Liver (tissue), 2 donors: ENCODE measurements around the gene CDC20.

ENCODE experiments used
- CTCF ChIP-seq: fragments of 150-350 bp; IDR thresholded peaks from 2 replicates; pipeline ENCODE4 v1.5.1; 2017; ENCODE audit warnings: improper control_type of control experiment, low read depth, low read length; ENCODE audit not compliant: missing input control
- MAX ChIP-seq: IDR thresholded peaks from 2 replicates; pipeline ENCODE4 v1.6.1; 2016; ENCODE audit warnings: antibody characterized with exemption
- donor health status: healthy.

- TF ChIP-seq CTCF, result no peak
- no peak for TF ChIP-seq MAX
Measured at GRCh38 chr1:43315481-43315880, 43.3 kb upstream of the CDC20 start.
